Non-pigmented ciliary epithelial cell (primary cell): Measurements from ENCODE around the gene ZSCAN30.
A peak's percentile ranks its signal among the peaks of the same experiment; 100 is the strongest.

Experiments used
- DNase-seq: peaks from one replicate; pipeline ENCODE4 v3.0.0-alpha.2; 2010; ENCODE audit warnings: low read depth

ZSCAN30 gene

DNA sequence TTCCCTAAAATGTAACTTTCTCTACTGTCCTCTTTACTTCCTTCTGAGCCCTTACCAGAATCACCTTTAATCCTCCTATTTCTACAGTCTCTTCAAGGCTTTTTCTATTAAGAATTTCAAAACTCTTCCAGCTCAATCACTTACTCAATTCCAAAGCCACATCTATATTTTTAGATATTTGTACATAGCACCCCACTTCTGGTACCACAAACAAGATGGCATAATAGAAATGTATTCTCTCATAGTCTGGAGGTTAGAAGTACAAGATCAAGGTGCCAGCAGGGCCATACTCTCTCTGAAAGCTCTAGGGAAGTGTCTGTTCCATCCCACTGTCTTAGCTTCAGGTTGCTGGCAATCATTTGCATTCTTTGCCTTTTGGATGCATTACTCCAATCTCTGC is 11.1 kb downstream of the ZSCAN30 start:
- DNase-seq: no peak

DNA sequence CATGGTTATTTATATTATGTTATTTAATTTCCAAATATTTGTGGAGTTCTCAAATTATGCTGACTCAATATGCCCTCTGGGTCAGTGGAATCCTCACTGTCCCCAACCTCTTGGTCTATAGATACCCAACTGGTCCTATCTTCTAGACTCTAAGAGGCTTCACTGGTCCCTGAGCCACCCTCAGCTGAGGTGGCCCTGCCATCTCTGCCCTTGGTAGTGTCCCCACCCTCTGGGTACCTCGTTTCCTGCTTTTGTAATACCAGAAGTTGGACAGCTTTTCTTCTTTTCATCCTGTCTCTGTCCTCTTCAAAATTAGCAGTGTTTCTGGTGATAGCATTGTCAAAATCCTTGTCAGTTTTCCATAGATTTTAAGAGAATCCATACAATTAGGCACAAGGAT is 11.9 kb downstream of the ZSCAN30 start:
- no peak for DNase-seq

DNA sequence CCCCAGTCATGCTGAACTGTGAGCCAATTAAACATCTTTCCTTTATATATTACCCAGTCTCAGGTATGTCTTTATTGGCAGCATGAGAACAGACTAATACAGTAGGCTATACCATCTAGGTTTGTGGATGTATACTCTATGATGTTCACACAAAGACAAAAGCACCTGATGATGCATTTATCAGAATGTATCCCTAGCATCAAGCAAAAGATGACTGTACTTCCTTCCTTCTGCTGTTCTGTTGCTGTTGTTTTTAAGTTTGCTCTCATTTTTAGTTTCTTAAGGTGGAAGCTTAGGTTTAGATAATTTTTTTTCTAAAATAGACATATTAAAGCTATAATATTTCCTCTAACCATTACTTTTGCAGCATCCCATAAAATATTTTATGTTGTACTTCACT is 12.4 kb downstream of the ZSCAN30 start:
- no peak for DNase-seq

DNA sequence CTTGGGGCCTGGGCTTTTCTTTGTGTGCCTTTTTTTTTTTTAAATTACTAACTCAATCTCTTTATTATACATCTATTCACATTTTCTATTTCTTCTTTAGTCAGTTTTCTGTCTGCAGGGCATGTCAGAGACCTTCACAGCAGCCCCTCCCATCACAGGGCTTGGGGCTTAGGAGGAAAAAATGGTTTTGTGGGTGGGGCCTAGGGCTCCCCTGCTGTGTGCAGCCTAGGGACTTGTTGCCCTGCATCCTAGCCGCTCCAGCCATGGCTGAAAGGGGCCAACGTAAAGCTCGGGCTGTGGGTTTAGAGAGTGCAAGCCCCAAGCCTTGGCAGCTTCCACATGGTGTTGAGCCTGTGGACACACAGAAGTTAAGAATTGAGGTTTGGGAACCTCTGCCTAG is 13.8 kb downstream of the ZSCAN30 start:
- no peak for DNase-seq

DNA sequence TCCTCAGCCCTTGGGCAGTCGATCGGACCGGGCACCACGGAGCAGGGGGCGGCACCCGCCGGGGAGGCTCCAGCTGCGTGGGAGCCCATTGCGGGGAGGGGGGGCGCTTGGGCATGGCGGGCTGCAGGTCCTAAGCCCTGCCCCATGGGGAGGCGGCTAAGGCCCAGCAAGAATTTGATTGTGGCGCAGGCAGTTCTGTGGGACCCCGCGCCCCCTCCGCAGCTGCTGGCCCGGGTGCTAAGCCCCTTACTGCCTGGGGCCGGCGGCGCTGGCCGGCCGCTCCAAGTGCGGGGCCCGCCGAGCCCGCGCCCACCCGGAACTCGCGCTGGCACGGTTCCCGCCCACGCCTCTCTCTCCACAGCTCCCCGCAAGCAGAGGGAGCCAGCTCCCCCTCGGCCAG is 18.4 kb downstream of the ZSCAN30 start:
- DNase-seq: no peak

GRCh38 chr18:35268821-35269220 is 21.2 kb downstream of the ZSCAN30 start:
- DNase-seq: no peak

DNA sequence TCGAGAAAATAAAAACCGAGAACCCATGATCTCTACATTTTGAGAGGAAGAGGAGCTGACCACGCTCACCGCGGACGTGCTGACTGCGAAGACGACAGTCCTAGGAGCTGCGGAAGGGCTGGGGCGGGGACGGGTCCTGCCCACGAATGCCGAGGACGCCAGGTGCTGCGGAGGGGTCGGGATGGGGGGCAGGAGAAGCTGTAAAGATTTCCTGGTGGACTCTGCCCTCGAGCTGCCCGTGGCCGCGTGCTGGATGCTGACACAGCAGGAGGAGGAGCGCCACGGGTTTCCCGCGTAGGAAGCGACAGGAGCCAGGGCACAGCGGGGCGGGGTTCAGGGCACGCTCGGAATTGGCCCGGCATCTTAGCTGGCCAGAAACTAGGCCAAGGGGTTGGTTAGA is 22.2 kb downstream of the ZSCAN30 start:
- no peak for DNase-seq

GRCh38 chr18:35267161-35267651 is 22.8 kb downstream of the ZSCAN30 start:
- no peak for DNase-seq

GRCh38 chr18:35264409-35264808 is 25.6 kb downstream of the ZSCAN30 start:
- DNase-seq: no peak

DNA sequence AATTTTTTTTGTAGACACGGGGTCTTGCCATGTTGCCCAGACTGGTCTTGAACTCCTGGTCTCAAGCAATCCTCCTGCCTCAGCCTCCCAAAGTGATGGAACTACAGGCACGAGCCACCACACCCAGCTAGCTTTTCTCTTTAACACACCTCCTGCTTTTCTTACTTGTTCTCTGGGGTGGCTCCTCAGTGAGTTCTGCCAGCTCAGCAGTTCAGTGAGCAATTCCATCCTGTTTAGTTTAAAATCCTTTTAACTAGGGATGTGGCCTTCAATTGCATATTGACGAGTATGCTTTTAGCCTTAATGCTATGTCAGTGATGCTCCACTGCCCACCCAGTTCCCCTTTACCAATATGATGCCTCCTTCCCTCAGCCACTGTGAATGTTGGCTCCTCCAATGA is 33.1 kb downstream of the ZSCAN30 start:
- DNase-seq: no peak

- no peak for DNase-seq
Measured at GRCh38 chr18:35253655-35254287, 36.3 kb downstream of the ZSCAN30 start.

GRCh38 chr18:35252466-35252865 is 37.6 kb downstream of the ZSCAN30 start:
- no peak for DNase-seq

DNA sequence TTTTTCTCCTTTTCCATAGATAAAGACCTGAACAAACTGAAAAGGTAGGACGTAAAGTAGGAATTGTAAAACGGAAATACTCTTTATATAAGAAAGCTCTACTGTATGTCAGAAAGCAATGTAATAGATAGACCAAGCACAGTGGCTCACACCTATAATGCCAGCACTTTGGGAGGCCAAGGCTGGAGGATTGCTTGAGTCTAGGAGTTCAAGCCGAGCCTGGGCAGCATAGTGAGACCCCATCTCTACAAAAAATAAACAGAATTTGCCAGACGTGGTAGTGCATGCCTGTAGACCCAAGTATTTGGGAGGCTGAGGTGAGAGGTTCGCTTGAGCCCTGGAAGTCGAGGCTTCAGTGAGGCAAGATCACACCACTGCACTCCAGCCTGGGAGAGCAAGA is 41.6 kb downstream of the ZSCAN30 start:
- DNase-seq: no peak

DNA sequence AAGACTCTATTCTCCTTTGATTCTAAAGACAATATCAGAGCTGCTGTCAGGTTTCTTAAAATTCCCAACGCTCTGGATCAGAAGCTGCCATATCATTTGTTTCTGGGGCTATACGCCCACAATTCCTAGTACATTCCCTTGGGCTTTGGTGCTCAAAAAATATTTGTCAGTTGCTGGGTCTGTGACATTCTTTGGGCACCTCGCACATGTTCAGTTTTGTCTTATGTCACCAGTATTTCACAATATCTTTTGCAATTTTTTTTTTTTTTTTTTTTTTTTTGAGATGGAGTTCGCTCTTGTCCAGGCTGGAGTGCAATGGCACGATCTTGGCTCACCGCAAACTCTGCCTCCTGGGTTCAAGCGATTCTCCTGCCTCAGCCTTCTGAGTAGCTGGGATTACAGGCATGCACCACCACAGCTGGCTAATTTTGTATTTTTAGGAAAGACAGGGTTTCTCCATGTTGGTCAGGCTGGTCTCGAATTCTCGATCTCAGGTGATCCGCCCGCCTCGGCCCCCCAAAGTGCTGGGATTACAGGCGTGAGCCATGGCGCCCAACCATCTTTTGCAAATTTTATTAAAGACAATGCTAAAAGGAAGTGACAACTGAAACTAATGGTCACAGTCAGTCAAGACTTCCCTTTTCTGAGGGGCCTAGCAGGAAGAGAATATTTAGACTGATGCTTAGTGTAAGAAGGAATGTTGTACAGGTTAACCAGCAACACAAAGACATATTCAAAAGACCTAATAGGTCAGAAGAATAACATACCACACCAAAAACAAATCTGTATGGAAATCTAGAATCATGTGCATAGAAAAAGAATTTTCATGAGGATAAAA is 42.4 kb downstream of the ZSCAN30 start:
- no peak for DNase-seq

- no peak for DNase-seq
Measured at GRCh38 chr18:35246831-35247230, 43.2 kb downstream of the ZSCAN30 start.

DNA sequence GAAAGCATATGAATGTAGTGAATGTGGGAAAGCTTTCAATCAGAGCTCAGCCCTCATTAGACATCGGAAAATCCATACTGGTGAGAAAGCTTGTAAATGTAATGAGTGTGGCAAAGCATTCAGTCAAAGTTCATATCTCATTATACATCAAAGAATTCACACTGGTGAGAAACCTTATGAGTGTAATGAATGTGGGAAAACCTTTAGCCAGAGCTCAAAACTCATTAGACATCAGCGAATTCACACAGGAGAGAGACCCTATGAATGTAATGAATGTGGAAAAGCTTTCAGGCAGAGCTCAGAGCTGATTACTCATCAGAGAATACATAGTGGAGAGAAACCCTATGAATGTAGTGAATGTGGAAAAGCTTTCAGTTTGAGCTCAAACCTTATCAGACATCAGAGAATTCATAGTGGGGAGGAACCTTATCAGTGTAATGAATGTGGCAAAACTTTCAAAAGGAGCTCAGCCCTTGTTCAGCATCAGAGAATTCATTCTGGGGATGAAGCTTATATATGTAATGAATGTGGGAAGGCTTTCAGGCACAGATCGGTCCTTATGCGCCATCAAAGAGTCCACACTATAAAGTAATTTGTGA is 44.2 kb downstream of the ZSCAN30 start:
- DNase-seq: no peak

GRCh38 chr18:35244671-35245070 is 45.4 kb downstream of the ZSCAN30 start:
- DNase-seq: no peak

GRCh38 chr18:35242426-35242825 is 47.6 kb downstream of the ZSCAN30 start:
- no peak for DNase-seq

- DNase-seq: no peak
Measured at GRCh38 chr18:35241448-35241804, 48.6 kb downstream of the ZSCAN30 start.

- peak; percentile 77 for DNase-seq
Measured at GRCh38 chr18:35240664-35241447, 49.2 kb downstream of the ZSCAN30 start, which contains the start of gene ZNF397. Gene ZNF397 (plus strand): TSS chr18:35241034. CDS start chr18:35242471, 1,437 bp downstream.

GRCh38 chr18:35239314-35239713 is 50.7 kb downstream of the ZSCAN30 start:
- DNase-seq: no peak
